IMR-90 (cell line): ENCODE data around the gene GABRB1. TPM values are rescaled to one million over a fixed set of nuclear protein-coding genes. Genes with fewer than 3 reads are reported as not detected.

Experiments
- ATAC-seq: fragments of 200-7000 bp; cut with Tn5 transposase; 2 replicates; pipeline ENCODE4 v1.9.1; 2020; ENCODE audit warnings: low read depth, mild to moderate bottlenecking, moderate library complexity
- BruUV-seq: library from RNA; stranded (reverse); fragments of 400-500 nt; replicated peaks from 2 replicates; lab custom pipeline; 2021; lab: Mats Ljungman, UMichigan
- CTCF ChIA-PET: fragments of 300-600 bp; formaldehyde crosslinking; extraction: SDS; loops from one replicate; lab custom pipeline; 2021; ENCODE audit warnings: antibody characterized with exemption; lab: Yijun Ruan, JAX
- POLR2A ChIA-PET: fragments of 300-600 bp; sonication (Branson Sonifier 250); formaldehyde crosslinking; loops from one replicate; lab custom pipeline; 2022; ENCODE audit warnings: antibody characterized with exemption; ENCODE audit not compliant: unreplicated experiment; lab: Charles Lee
- DNase-seq: peaks from one replicate; pipeline ENCODE4 v3.0.0; 2013
- H2AFZ ChIP-seq: replicated peaks from 2 replicates; pipeline ENCODE3; 2013; ENCODE audit warnings: low read length, mild to moderate bottlenecking; ENCODE audit not compliant: poor library complexity
- H2AK5ac ChIP-seq: 2 replicates; pipeline ENCODE4 v1.6.1; 2013; ENCODE audit warnings: low read depth, low read length, inconsistent platforms
- H2AK9ac ChIP-seq: replicated peaks from 2 replicates; pipeline ENCODE3; 2013; ENCODE audit warnings: mild to moderate bottlenecking, low read depth, low read length, moderate library complexity; ENCODE audit not compliant: poor library complexity
- H2BK120ac ChIP-seq: 2 replicates; pipeline ENCODE4 v1.6.1; 2013; ENCODE audit warnings: low read depth, low read length, inconsistent platforms
- H2BK15ac ChIP-seq: 3 replicates; pipeline ENCODE4 v1.6.1; 2013; ENCODE audit warnings: low read depth, low read length, inconsistent platforms
- H2BK20ac ChIP-seq: 2 replicates; pipeline ENCODE4 v1.6.1; 2013; ENCODE audit warnings: low read depth, mild to moderate bottlenecking, inconsistent platforms, low read length, moderate library complexity
- H2BK5ac ChIP-seq: 2 replicates; pipeline ENCODE4 v1.6.1; 2013; ENCODE audit warnings: mild to moderate bottlenecking, low read depth, low read length, inconsistent platforms; ENCODE audit not compliant: poor library complexity, severe bottlenecking
- H3K14ac ChIP-seq: replicated peaks from 2 replicates; pipeline ENCODE4 v1.6.1; 2013; ENCODE audit warnings: low read depth, low read length, inconsistent platforms
- H3K18ac ChIP-seq: 2 replicates; pipeline ENCODE4 v1.6.1; 2013; ENCODE audit warnings: low read depth, low read length, control low read depth
- H3K23ac ChIP-seq: 2 replicates; pipeline ENCODE4 v1.6.1; 2013; ENCODE audit warnings: low read depth, low read length, inconsistent platforms
- H3K27ac ChIP-seq: 2 replicates; pipeline ENCODE4 v1.5.1; 2013; ENCODE audit warnings: mild to moderate bottlenecking, control low read depth, low read length; ENCODE audit not compliant: insufficient read depth
- H3K27me3 ChIP-seq: 2 replicates; pipeline ENCODE4 v1.6.1; 2013; ENCODE audit warnings: low read length; ENCODE audit not compliant: control insufficient read depth, insufficient read depth
- H3K36me3 ChIP-seq: 2 replicates; pipeline ENCODE4 v1.6.1; 2013; ENCODE audit warnings: low read length, mixed read lengths; ENCODE audit not compliant: control insufficient read depth, insufficient read depth
- H3K4ac ChIP-seq: 2 replicates; pipeline ENCODE4 v1.6.1; 2013; ENCODE audit warnings: low read depth, low read length, inconsistent platforms
- H3K4me1 ChIP-seq: 2 replicates; pipeline ENCODE4 v1.6.1; 2013; ENCODE audit warnings: low read length, mixed read lengths; ENCODE audit not compliant: control insufficient read depth, insufficient read depth
- H3K4me2 ChIP-seq: 2 replicates; pipeline ENCODE4 v1.6.1; 2013; ENCODE audit warnings: low read depth, mild to moderate bottlenecking, control low read depth, low read length, moderate library complexity
- H3K4me3 ChIP-seq: 2 replicates; pipeline ENCODE4 v1.5.1; 2013; ENCODE audit warnings: low read depth, mild to moderate bottlenecking, control low read depth, low read length, moderate library complexity; ENCODE audit not compliant: insufficient read depth
- H3K56ac ChIP-seq: 2 replicates; pipeline ENCODE4 v1.6.1; 2013; ENCODE audit warnings: low read length, inconsistent platforms; ENCODE audit not compliant: insufficient read depth; ENCODE audit errors: extremely low read depth
- H3K79me1 ChIP-seq, 2 experiments: 2 replicates each; pipeline ENCODE4 v1.6.1; 2013; ENCODE audit warnings: low read length in 2 of 2, inconsistent platforms in 1 of 2, low read depth in 1 of 2
- H3K9ac ChIP-seq: 2 replicates; pipeline ENCODE4 v1.6.1; 2013; ENCODE audit warnings: low read depth, low read length, control low read depth
- H3K9me1 ChIP-seq: 2 replicates; pipeline ENCODE4 v1.6.1; 2013; ENCODE audit warnings: low read length, inconsistent platforms; ENCODE audit not compliant: insufficient read depth
- H3K9me3 ChIP-seq: 2 replicates; pipeline ENCODE4 v1.6.1; 2013; ENCODE audit warnings: low read length; ENCODE audit not compliant: control insufficient read depth, insufficient read depth
- H4K20me1 ChIP-seq: 2 replicates; pipeline ENCODE4 v1.6.1; 2013; ENCODE audit warnings: low read length, inconsistent platforms; ENCODE audit not compliant: insufficient read depth
- H4K5ac ChIP-seq: 2 replicates; pipeline ENCODE4 v1.6.1; 2013; ENCODE audit warnings: mild to moderate bottlenecking, low read depth, low read length, control low read depth
- H4K8ac ChIP-seq, 2 experiments: 2 replicates each; pipeline ENCODE4 v1.6.1; 2013; ENCODE audit warnings: low read depth in 2 of 2, low read length in 2 of 2, control low read depth in 1 of 2, inconsistent platforms in 1 of 2
- H4K91ac ChIP-seq: 2 replicates; pipeline ENCODE4 v1.6.1; 2013; ENCODE audit warnings: low read depth, low read length, inconsistent platforms; ENCODE audit not compliant: insufficient read depth
- BHLHE40 ChIP-seq: fragments of 150-350 bp; IDR thresholded peaks from 2 replicates; pipeline ENCODE4 v1.6.1; 2016; ENCODE audit warnings: mild to moderate bottlenecking, low read depth, low read length
- CEBPB ChIP-seq: IDR thresholded peaks from 2 replicates; pipeline ENCODE4 v1.6.1; 2012; ENCODE audit warnings: low read depth, low read length, improper control_type of control experiment
- CHD1 ChIP-seq: IDR thresholded peaks from 2 replicates; pipeline ENCODE4 v1.6.1; 2012; ENCODE audit warnings: low read depth, low read length, improper control_type of control experiment
- CTCF ChIP-seq: conservative IDR thresholded peaks from 2 replicates; pipeline ENCODE4 v1.5.1; 2012; ENCODE audit warnings: mild to moderate bottlenecking, low read depth, low read length, improper control_type of control experiment
- ELK1 ChIP-seq: fragments of 150-350 bp; IDR thresholded peaks from 2 replicates; pipeline ENCODE4 v1.6.1; 2016; ENCODE audit warnings: low read depth, mild to moderate bottlenecking, low read length, moderate library complexity, borderline replicate concordance
- FOS ChIP-seq: fragments of 150-350 bp; IDR thresholded peaks from 2 replicates; pipeline ENCODE4 v1.6.1; 2016; ENCODE audit warnings: low read depth, low read length
- MAFK ChIP-seq: IDR thresholded peaks from 2 replicates; pipeline ENCODE4 v1.6.1; 2012; ENCODE audit warnings: low read depth, low read length, improper control_type of control experiment
- MAZ ChIP-seq: IDR thresholded peaks from 2 replicates; pipeline ENCODE4 v1.6.1; 2012; ENCODE audit warnings: low read depth, mild to moderate bottlenecking, low read length, improper control_type of control experiment, moderate library complexity, borderline replicate concordance
- MXI1 ChIP-seq: IDR thresholded peaks from 2 replicates; pipeline ENCODE4 v1.6.1; 2012; ENCODE audit warnings: low read depth, mild to moderate bottlenecking, low read length, moderate library complexity, borderline replicate concordance
- NFE2L2 ChIP-seq: fragments of 150-350 bp; IDR thresholded peaks from 2 replicates; pipeline ENCODE4 v1.6.1; 2016; ENCODE audit warnings: low read depth, mild to moderate bottlenecking, low read length
- POLR2A ChIP-seq: IDR thresholded peaks from 2 replicates; pipeline ENCODE4 v1.6.1; 2012; ENCODE audit warnings: mild to moderate bottlenecking, low read depth, low read length
- RAD21 ChIP-seq: IDR thresholded peaks from 2 replicates; pipeline ENCODE4 v1.6.1; 2012; ENCODE audit warnings: low read length, improper control_type of control experiment
- RCOR1 ChIP-seq: IDR thresholded peaks from 2 replicates; pipeline ENCODE4 v1.6.1; 2012; ENCODE audit warnings: mild to moderate bottlenecking, low read length, improper control_type of control experiment; ENCODE audit not compliant: insufficient replicate concordance
- RFX5 ChIP-seq: IDR thresholded peaks from 2 replicates; pipeline ENCODE4 v1.8.0; 2012; ENCODE audit warnings: low read depth, mild to moderate bottlenecking, low read length, moderate library complexity
- SMC3 ChIP-seq: fragments of 150-350 bp; IDR thresholded peaks from 2 replicates; pipeline ENCODE4 v1.6.1; 2016; ENCODE audit warnings: low read depth, mild to moderate bottlenecking, antibody characterized with exemption, low read length, moderate library complexity
- WGBS, 2 experiments: methylation state at CpG; one replicate each; pipeline versions ENCODE4 v1.1.5 to v1.1.7; 2013; ENCODE audit warnings: missing lambda C conversion rate in 2 of 2; ENCODE audit not compliant: insufficient read length in 1 of 2; ENCODE audit errors: extremely low coverage in 2 of 2; 5-methylcytosine and 5-hydroxymethylcytosine counted together
- dilution Hi-C: fragments of 300-500 bp; cut with HindIII; formaldehyde crosslinking; loops from one replicate; pipeline ENCODE4 v1.14.3; 2018; ENCODE audit warnings: low sequenced_read_pairs; ENCODE audit not compliant: unreplicated experiment
- in situ Hi-C: fragments of 300-500 bp; cut with MboI; formaldehyde crosslinking; loops from 3 replicates; pipeline ENCODE4 v1.14.3; 2019; ENCODE audit warnings: low sequenced_read_pairs, inconsistent platforms, mixed read lengths
- intact Hi-C: fragments of 100-400 bp; cut with micrococcal nuclease; formaldehyde crosslinking; loops from 2 replicates; pipeline ENCODE4 v1.10.0; 2022
- polyA plus RNA-seq, 3 experiments: library from polyadenylated mRNA; depleted of rRNA; stranded (reverse); fragments of >200 nt; gene quantifications; 2 replicates each; pipeline ENCODE4 v1.2.3, GENCODE V29; 2012; ENCODE audit warnings: low replicate concordance in 1 of 3
- total RNA-seq: library from RNA; depleted of rRNA; stranded (reverse); fragments of >200 nt; gene quantifications from 2 replicates; pipeline ENCODE4 v1.2.3, GENCODE V29; 2012
- TF ChIP-seq, protein P1 (sequence below): fragments of 150-350 bp; IDR thresholded peaks from 2 replicates; pipeline ENCODE4 v1.6.1; 2017; ENCODE audit warnings: mild to moderate bottlenecking, antibody characterized with exemption, low read length, low read depth

GABRB1 gene
- total and polyA plus RNA-seq, 2 of the 4 experiments (the other 2 are of a cell fraction), result 4.7 to 16.1 TPM

DNA sequence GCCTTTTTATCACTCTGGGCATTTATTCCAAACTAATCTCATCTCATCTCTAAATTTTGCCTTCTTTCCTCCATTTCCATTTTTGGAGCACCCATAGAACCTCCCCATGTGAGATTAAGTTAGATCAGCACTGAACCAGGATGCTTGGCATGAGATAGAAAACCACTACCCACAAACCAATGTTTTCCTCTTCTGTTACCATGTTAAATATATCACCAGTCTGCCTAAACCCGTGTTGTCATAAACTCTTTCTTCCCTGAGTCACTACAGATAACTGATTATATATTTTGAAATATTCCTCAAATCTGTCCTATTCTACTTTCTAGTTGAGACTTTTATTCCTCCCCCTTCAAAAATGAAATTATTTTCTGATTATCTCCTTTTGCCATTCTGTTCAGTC, 37.6 kb downstream of the GABRB1 start:
- Histone ChIP-seq H2AFZ (no peak overlapping the region), H3K36me3 (no peaks in the 10 kb centered on the region), H3K4me2 (no peak overlapping the region), H3K14ac (peak overlapping the region; percentile 59), H3K9ac (no peak overlapping the region), H3K9me3 (no peaks in the 10 kb centered on the region), H2BK20ac (peak overlapping the region; percentile 86), H4K5ac (no peak overlapping the region), H3K56ac (no peak overlapping the region), H4K20me1 (no peaks in the 10 kb centered on the region), H4K8ac (0 out of 4 replicates have a peak overlapping the region, but pooled peaks of 1 of the 2 experiments have one; percentile 60), H3K27ac (no peak overlapping the region), H4K91ac (no peak overlapping the region), H3K79me1 (peaks cover 0 to 11% of the 10 kb centered on the region in 2 experiments; a peak in 2 of 4 replicates), H2BK15ac (peak overlapping the region; percentile 77; the same call in 1 of the 3 replicates), H3K4me1 (peaks cover 5% of the 10 kb centered on the region; the same call in 1 of the 2 replicates), H3K18ac (peak overlapping the region; percentile 16; the same call in 1 of the 2 replicates), H3K9me1 (peaks cover 4% of the 10 kb centered on the region; the same call in 1 of the 2 replicates), H3K23ac (peak overlapping the region; percentile 74; the same call in 1 of the 2 replicates), H3K4me3 (no peak overlapping the region), H3K27me3 (no peaks in the 10 kb centered on the region), H2AK5ac (peak overlapping the region; percentile 35; the same call in 1 of the 2 replicates), H2BK5ac (no peak overlapping the region), H3K4ac (peak overlapping the region; percentile 54; the same call in 1 of the 2 replicates), H2BK120ac (peak overlapping the region; percentile 86), H2AK9ac (no peak overlapping the region)
- DNase-seq (peak; percentile 31), ATAC-seq (no peak)
- CTCF ChIA-PET, result no interaction called here
- intact Hi-C loops, result no loop called here
- no CpG with 5 or more reads among the region's 1 CpG for WGBS, 2 experiments
- dilution Hi-C loops, result no loop called here
- in situ Hi-C loops, result no loop called here
- POLR2A ChIA-PET, result no interaction called here
- TF ChIP-seq, protein P1, sequence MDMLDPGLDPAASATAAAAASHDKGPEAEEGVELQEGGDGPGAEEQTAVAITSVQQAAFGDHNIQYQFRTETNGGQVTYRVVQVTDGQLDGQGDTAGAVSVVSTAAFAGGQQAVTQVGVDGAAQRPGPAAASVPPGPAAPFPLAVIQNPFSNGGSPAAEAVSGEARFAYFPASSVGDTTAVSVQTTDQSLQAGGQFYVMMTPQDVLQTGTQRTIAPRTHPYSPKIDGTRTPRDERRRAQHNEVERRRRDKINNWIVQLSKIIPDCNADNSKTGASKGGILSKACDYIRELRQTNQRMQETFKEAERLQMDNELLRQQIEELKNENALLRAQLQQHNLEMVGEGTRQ, result no peak
- TF ChIP-seq SMC3 (no peak), RCOR1 (no peak), RFX5 (no peak), FOS (no peak), CEBPB (no peak), MAFK (no peak), CTCF (no peak), ELK1 (no peak), MXI1 (no peak), CHD1 (no peak), MAZ (no peak), RAD21 (no peak), POLR2A (no peak), NFE2L2 (no peak), BHLHE40 (no peak)
- no TSS peak for BruUV-seq
